Transverse colon (tissue), 4 donors: ENCODE data around the gene EPC2.

ENCODE experiments used
- CTCF ChIP-seq, 5 experiments: fragments of 200-600 bp in 3 of 5; fragments of 450-650 bp in 2 of 5; sonication (generic) in 3 of 5; IDR thresholded peaks; 1 replicate in 2 of 5; 2 replicates in 3 of 5; pipeline ENCODE4 v1.5.1; 2016 to 2017; ENCODE audit warnings: antibody characterized with exemption in 5 of 5, inconsistent platforms in 3 of 5, mild to moderate bottlenecking in 2 of 5, moderate library complexity in 1 of 5
- EP300 ChIP-seq: sonication (generic); formaldehyde crosslinking; IDR thresholded peaks from one replicate; pipeline ENCODE4 v1.6.1; 2017; ENCODE audit warnings: antibody characterized with exemption, low read depth
- POLR2A ChIP-seq: fragments of 450-650 bp; IDR thresholded peaks from one replicate; pipeline ENCODE4 v1.6.1; 2016; ENCODE audit warnings: antibody characterized with exemption, mild to moderate bottlenecking, moderate library complexity
- POLR2AphosphoS5 ChIP-seq, 3 donors: sonication (generic); formaldehyde crosslinking; IDR thresholded peaks; one replicate each; pipeline ENCODE4 v1.6.1; 2016; ENCODE audit warnings: antibody characterized with exemption in 3 of 3

GRCh38 chr2:148666555-148666954 lies 22.0 kb downstream of the EPC2 start:
- TF ChIP-seq CTCF (IDR thresholded peaks at IDR 0.05): no peak
- TF ChIP-seq POLR2A: no peak
- TF ChIP-seq POLR2AphosphoS5 (IDR thresholded peaks at IDR 0.05): no peak
- no peak for TF ChIP-seq EP300
